ENCODE data around the gene ARSI. TPM values are rescaled to one million over a fixed set of nuclear protein-coding genes. Genes with fewer than 3 reads are reported as not detected.

Gene ARSI
- total and polyA plus RNA-seq, 2 of the 13 experiments (the other 11 are each of a cell fraction or from before 2014, with no cell fraction given): 4.2 to 33.9 TPM

DNA sequence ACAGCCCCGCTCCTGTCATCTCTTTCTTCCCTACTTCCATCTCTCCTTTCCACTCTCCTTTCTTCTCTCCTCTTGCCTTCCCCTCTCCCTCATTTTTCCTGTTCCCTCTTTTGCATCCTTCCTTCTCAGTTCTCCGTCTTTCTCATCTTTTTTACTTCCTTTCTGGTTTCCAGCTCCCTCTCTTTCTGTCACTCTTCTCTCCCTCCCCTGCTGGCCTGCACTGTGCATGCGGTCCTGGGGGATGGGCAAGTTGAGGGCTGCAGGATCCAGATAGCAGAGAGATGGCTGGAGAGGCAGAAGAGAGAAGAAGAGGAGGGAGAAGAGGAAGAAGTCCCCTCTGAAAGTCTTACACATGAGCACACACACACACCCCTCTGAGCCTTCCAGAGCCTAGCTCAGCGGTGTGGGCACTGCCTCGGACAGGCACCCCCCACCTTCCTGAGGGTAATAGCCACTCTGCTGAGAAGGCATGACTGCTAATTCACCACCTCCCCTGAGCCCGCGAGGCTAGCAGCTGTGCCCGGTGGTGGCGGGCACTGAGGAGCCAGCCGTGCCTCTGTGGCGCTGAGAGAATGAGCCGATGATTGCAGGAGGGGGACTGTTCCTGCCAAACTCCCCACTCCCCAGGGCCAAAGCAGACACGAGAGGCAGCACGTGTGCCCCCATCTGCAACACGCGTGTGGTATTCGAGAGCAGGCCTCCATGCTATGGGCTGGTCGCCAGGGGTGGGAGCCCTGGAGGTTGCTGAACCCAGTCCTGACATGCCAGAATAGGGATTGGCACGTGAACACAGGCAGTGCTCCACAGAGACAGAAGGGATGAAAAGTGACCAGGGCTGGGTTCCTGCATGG is 9.4 kb downstream of the ARSI start (continued):
- TF ChIP-seq, protein P1, sequence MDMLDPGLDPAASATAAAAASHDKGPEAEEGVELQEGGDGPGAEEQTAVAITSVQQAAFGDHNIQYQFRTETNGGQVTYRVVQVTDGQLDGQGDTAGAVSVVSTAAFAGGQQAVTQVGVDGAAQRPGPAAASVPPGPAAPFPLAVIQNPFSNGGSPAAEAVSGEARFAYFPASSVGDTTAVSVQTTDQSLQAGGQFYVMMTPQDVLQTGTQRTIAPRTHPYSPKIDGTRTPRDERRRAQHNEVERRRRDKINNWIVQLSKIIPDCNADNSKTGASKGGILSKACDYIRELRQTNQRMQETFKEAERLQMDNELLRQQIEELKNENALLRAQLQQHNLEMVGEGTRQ (IDR thresholded peaks at IDR 0.05; ENCODE audit: low read depth, low read length): no peak
- TF ChIP-seq, protein P1 (CRISPR knock-in tag; IDR thresholded peaks at IDR 0.05; ENCODE audit: borderline replicate concordance): no peak
- TF ChIP-seq U2AF2 (IDR thresholded peaks at IDR 0.05; ENCODE audit: low read depth, low read length): no peak
- TF ChIP-seq, protein P2, sequence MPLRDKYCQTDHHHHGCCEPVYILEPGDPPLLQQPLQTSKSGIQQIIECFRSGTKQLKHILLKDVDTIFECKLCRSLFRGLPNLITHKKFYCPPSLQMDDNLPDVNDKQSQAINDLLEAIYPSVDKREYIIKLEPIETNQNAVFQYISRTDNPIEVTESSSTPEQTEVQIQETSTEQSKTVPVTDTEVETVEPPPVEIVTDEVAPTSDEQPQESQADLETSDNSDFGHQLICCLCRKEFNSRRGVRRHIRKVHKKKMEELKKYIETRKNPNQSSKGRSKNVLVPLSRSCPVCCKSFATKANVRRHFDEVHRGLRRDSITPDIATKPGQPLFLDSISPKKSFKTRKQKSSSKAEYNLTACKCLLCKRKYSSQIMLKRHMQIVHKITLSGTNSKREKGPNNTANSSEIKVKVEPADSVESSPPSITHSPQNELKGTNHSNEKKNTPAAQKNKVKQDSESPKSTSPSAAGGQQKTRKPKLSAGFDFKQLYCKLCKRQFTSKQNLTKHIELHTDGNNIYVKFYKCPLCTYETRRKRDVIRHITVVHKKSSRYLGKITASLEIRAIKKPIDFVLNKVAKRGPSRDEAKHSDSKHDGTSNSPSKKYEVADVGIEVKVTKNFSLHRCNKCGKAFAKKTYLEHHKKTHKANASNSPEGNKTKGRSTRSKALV (CRISPR knock-in tag; IDR thresholded peaks at IDR 0.05): no peak
- TF ChIP-seq ZEB1 (IDR thresholded peaks at IDR 0.05; ENCODE audit: insufficient replicate concordance, low read depth): no peak
- TF ChIP-seq, protein P3, sequence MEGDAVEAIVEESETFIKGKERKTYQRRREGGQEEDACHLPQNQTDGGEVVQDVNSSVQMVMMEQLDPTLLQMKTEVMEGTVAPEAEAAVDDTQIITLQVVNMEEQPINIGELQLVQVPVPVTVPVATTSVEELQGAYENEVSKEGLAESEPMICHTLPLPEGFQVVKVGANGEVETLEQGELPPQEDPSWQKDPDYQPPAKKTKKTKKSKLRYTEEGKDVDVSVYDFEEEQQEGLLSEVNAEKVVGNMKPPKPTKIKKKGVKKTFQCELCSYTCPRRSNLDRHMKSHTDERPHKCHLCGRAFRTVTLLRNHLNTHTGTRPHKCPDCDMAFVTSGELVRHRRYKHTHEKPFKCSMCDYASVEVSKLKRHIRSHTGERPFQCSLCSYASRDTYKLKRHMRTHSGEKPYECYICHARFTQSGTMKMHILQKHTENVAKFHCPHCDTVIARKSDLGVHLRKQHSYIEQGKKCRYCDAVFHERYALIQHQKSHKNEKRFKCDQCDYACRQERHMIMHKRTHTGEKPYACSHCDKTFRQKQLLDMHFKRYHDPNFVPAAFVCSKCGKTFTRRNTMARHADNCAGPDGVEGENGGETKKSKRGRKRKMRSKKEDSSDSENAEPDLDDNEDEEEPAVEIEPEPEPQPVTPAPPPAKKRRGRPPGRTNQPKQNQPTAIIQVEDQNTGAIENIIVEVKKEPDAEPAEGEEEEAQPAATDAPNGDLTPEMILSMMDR (CRISPR knock-in tag; IDR thresholded peaks at IDR 0.05): no peak
- TF ChIP-seq ZNF484 (CRISPR knock-in tag; IDR thresholded peaks at IDR 0.05; ENCODE audit: borderline replicate concordance, low read depth): no peak
- TF ChIP-seq ZBTB7B (CRISPR knock-in tag; IDR thresholded peaks at IDR 0.05): no peak
- TF ChIP-seq, protein P4, sequence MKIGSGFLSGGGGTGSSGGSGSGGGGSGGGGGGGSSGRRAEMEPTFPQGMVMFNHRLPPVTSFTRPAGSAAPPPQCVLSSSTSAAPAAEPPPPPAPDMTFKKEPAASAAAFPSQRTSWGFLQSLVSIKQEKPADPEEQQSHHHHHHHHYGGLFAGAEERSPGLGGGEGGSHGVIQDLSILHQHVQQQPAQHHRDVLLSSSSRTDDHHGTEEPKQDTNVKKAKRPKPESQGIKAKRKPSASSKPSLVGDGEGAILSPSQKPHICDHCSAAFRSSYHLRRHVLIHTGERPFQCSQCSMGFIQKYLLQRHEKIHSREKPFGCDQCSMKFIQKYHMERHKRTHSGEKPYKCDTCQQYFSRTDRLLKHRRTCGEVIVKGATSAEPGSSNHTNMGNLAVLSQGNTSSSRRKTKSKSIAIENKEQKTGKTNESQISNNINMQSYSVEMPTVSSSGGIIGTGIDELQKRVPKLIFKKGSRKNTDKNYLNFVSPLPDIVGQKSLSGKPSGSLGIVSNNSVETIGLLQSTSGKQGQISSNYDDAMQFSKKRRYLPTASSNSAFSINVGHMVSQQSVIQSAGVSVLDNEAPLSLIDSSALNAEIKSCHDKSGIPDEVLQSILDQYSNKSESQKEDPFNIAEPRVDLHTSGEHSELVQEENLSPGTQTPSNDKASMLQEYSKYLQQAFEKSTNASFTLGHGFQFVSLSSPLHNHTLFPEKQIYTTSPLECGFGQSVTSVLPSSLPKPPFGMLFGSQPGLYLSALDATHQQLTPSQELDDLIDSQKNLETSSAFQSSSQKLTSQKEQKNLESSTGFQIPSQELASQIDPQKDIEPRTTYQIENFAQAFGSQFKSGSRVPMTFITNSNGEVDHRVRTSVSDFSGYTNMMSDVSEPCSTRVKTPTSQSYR (CRISPR knock-in tag; IDR thresholded peaks at IDR 0.05; ENCODE audit: borderline replicate concordance): peak; percentile 52
- TF ChIP-seq ZNF841 (CRISPR knock-in tag; IDR thresholded peaks at IDR 0.05; ENCODE audit: borderline replicate concordance): no peak
- TF ChIP-seq, protein P5, sequence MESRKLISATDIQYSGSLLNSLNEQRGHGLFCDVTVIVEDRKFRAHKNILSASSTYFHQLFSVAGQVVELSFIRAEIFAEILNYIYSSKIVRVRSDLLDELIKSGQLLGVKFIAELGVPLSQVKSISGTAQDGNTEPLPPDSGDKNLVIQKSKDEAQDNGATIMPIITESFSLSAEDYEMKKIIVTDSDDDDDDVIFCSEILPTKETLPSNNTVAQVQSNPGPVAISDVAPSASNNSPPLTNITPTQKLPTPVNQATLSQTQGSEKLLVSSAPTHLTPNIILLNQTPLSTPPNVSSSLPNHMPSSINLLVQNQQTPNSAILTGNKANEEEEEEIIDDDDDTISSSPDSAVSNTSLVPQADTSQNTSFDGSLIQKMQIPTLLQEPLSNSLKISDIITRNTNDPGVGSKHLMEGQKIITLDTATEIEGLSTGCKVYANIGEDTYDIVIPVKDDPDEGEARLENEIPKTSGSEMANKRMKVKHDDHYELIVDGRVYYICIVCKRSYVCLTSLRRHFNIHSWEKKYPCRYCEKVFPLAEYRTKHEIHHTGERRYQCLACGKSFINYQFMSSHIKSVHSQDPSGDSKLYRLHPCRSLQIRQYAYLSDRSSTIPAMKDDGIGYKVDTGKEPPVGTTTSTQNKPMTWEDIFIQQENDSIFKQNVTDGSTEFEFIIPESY (CRISPR knock-in tag; IDR thresholded peaks at IDR 0.05): peak; percentile 49; the same call in 1 of the 2 replicates
- TF ChIP-seq, protein P6, sequence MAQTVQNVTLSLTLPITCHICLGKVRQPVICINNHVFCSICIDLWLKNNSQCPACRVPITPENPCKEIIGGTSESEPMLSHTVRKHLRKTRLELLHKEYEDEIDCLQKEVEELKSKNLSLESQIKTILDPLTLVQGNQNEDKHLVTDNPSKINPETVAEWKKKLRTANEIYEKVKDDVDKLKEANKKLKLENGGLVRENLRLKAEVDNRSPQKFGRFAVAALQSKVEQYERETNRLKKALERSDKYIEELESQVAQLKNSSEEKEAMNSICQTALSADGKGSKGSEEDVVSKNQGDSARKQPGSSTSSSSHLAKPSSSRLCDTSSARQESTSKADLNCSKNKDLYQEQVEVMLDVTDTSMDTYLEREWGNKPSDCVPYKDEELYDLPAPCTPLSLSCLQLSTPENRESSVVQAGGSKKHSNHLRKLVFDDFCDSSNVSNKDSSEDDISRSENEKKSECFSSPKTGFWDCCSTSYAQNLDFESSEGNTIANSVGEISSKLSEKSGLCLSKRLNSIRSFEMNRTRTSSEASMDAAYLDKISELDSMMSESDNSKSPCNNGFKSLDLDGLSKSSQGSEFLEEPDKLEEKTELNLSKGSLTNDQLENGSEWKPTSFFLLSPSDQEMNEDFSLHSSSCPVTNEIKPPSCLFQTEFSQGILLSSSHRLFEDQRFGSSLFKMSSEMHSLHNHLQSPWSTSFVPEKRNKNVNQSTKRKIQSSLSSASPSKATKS (CRISPR knock-in tag; IDR thresholded peaks at IDR 0.05): no peak
- no peak for TF ChIP-seq ZNF552 (CRISPR knock-in tag; IDR thresholded peaks at IDR 0.05; ENCODE audit: borderline replicate concordance)
- 0 out of 2 replicates have a peak, but pooled peaks have one; percentile 20 for TF ChIP-seq HNRNPL (IDR thresholded peaks at IDR 0.05; ENCODE audit: low read depth, low read length)
